Central memory CD8-positive, alpha-beta T cell (primary cell): Measurements from ENCODE around the gene AQP12B.
"Not testable (repeated sequence)": the region's sequence is repeated elsewhere in the genome, so short reads cannot be mapped to it uniquely, and the experiment has no call there.

ENCODE experiments used
- ATAC-seq: fragments of 150-1000 bp; cut with Tn5 transposase; replicated peaks from 2 replicates; pipeline ENCODE4 v1.10.0; 2022; ENCODE audit warnings: mild to moderate bottlenecking, moderate FRiP score, moderate number of reproducible peaks; ENCODE audit not compliant: poor library complexity, severe bottlenecking; ENCODE audit errors: extremely low read depth
- DNase-seq, 2 donors: peaks; one replicate each; pipeline ENCODE4 v3.0.0; 2021; ENCODE audit warnings: low spot score in 2 of 2
- H3K27ac Mint-ChIP-seq: one replicate; pipeline ENCODE4 v1.8.0; 2022; ENCODE audit warnings: low read depth, mild to moderate bottlenecking, moderate library complexity, mixed read lengths
- H3K27me3 Mint-ChIP-seq: one replicate; pipeline ENCODE4 v1.8.0; 2022; ENCODE audit warnings: mixed read lengths
- H3K36me3 Mint-ChIP-seq: one replicate; pipeline ENCODE4 v1.8.0; 2022; ENCODE audit warnings: mild to moderate bottlenecking, moderate library complexity, mixed read lengths; ENCODE audit not compliant: insufficient read depth
- H3K4me1 Mint-ChIP-seq: one replicate; pipeline ENCODE4 v1.8.0; 2022; ENCODE audit warnings: mixed read lengths
- H3K4me3 Mint-ChIP-seq: one replicate; pipeline ENCODE4 v1.8.0; 2022; ENCODE audit warnings: mild to moderate bottlenecking, moderate library complexity, mixed read lengths
- H3K9me3 Mint-ChIP-seq: one replicate; pipeline ENCODE4 v1.8.0; 2022; ENCODE audit warnings: mixed read lengths

The AQP12B gene

GRCh38 chr2:240678043-240678442 lies 4.6 kb downstream of the AQP12B start:
- H3K36me3 Mint-ChIP-seq, H3K9me3 Mint-ChIP-seq, DNase-seq, H3K27ac Mint-ChIP-seq, ATAC-seq, H3K4me1 Mint-ChIP-seq, H3K27me3 Mint-ChIP-seq, H3K4me3 Mint-ChIP-seq: not testable (repeated sequence)

- not testable (repeated sequence) for H3K36me3 Mint-ChIP-seq, DNase-seq, H3K4me1 Mint-ChIP-seq, H3K9me3 Mint-ChIP-seq, H3K27me3 Mint-ChIP-seq, H3K27ac Mint-ChIP-seq, ATAC-seq, H3K4me3 Mint-ChIP-seq
These were observed 7.3 kb downstream of the AQP12B start for GRCh38 chr2:240675345-240675744.

- DNase-seq, H3K4me3 Mint-ChIP-seq, H3K27me3 Mint-ChIP-seq, ATAC-seq, H3K4me1 Mint-ChIP-seq, H3K9me3 Mint-ChIP-seq, H3K36me3 Mint-ChIP-seq: not testable (repeated sequence)
- peak overlapping the region; percentile 39 for H3K27ac Mint-ChIP-seq
These were observed 8.1 kb downstream of the AQP12B start for GRCh38 chr2:240674461-240675184.

GRCh38 chr2:240672701-240673190 lies 9.9 kb downstream of the AQP12B start:
- DNase-seq = no peak
- no peaks in the 10 kb centered on the region for H3K9me3 Mint-ChIP-seq
- no peaks in the 10 kb centered on the region for H3K4me1 Mint-ChIP-seq
- no peak overlapping the region for H3K4me3 Mint-ChIP-seq
- no peaks in the 10 kb centered on the region for H3K36me3 Mint-ChIP-seq
- H3K27ac Mint-ChIP-seq = no peak overlapping the region
- no peak for ATAC-seq
- H3K27me3 Mint-ChIP-seq = peaks cover 10% of the 10 kb centered on the region

- ATAC-seq (no peak), DNase-seq (no peak)
- no peaks in the 10 kb centered on the region for H3K9me3 Mint-ChIP-seq
- no peaks in the 10 kb centered on the region for H3K4me1 Mint-ChIP-seq
- H3K27me3 Mint-ChIP-seq = peaks cover 14% of the 10 kb centered on the region
- H3K36me3 Mint-ChIP-seq = no peaks in the 10 kb centered on the region
- no peak overlapping the region for H3K4me3 Mint-ChIP-seq
- no peak overlapping the region for H3K27ac Mint-ChIP-seq
These were observed 10.5 kb downstream of the AQP12B start for GRCh38 chr2:240672076-240672700.

GRCh38 chr2:240670950-240671349 lies 11.7 kb downstream of the AQP12B start:
- Mint-ChIP-seq H3K36me3 (no peaks in the 10 kb centered on the region), H3K4me1 (no peaks in the 10 kb centered on the region), H3K27me3 (peaks cover 27% of the 10 kb centered on the region), H3K9me3 (no peaks in the 10 kb centered on the region), H3K4me3 (no peak overlapping the region), H3K27ac (no peak overlapping the region)
- no peak for ATAC-seq
- no peak for DNase-seq

- no peak for DNase-seq
- Mint-ChIP-seq H3K36me3 (no peaks in the 10 kb centered on the region), H3K4me1 (no peaks in the 10 kb centered on the region), H3K27me3 (peaks cover 32% of the 10 kb centered on the region), H3K9me3 (no peaks in the 10 kb centered on the region), H3K4me3 (no peak overlapping the region), H3K27ac (no peak overlapping the region)
- ATAC-seq = no peak
These were observed 12.3 kb downstream of the AQP12B start for GRCh38 chr2:240670402-240670801.

- ATAC-seq = no peak
- Mint-ChIP-seq H3K36me3 (no peaks in the 10 kb centered on the region), H3K27me3 (peaks cover 38% of the 10 kb centered on the region), H3K27ac (no peak overlapping the region), H3K4me3 (no peak overlapping the region), H3K9me3 (no peaks in the 10 kb centered on the region), H3K4me1 (no peaks in the 10 kb centered on the region)
- no peak for DNase-seq
These were observed 18.1 kb downstream of the AQP12B start for GRCh38 chr2:240664622-240665021.

- H3K9me3 Mint-ChIP-seq = no peaks in the 10 kb centered on the region
- no peaks in the 10 kb centered on the region for H3K4me1 Mint-ChIP-seq
- DNase-seq (no peak), ATAC-seq (no peak)
- H3K27ac Mint-ChIP-seq = no peak overlapping the region
- H3K27me3 Mint-ChIP-seq = peaks cover 38% of the 10 kb centered on the region
- no peak overlapping the region for H3K4me3 Mint-ChIP-seq
- no peaks in the 10 kb centered on the region for H3K36me3 Mint-ChIP-seq
These were observed 19.0 kb downstream of the AQP12B start for GRCh38 chr2:240663546-240664190.

- ATAC-seq (no peak), DNase-seq (no peak)
- Mint-ChIP-seq H3K27me3 (peaks cover 38% of the 10 kb centered on the region), H3K27ac (no peak overlapping the region), H3K4me3 (no peak overlapping the region), H3K9me3 (no peaks in the 10 kb centered on the region), H3K4me1 (no peaks in the 10 kb centered on the region), H3K36me3 (no peaks in the 10 kb centered on the region)
These were observed 20.0 kb downstream of the AQP12B start for GRCh38 chr2:240662681-240663080.

- not testable (repeated sequence) for H3K36me3 Mint-ChIP-seq, DNase-seq, ATAC-seq, H3K27ac Mint-ChIP-seq, H3K4me3 Mint-ChIP-seq, H3K9me3 Mint-ChIP-seq
- H3K27me3 Mint-ChIP-seq = peaks cover 14% of the 10 kb centered on the region
- peaks cover 12% of the 10 kb centered on the region for H3K4me1 Mint-ChIP-seq
These were observed 22.8 kb downstream of the AQP12B start for GRCh38 chr2:240659883-240660282.

- no peak overlapping the region for H3K27ac Mint-ChIP-seq
These were observed 26.5 kb downstream of the AQP12B start for GRCh38 chr2:240655931-240656886.

More at GRCh38 chr2:240655931-240656886, 26.5 kb downstream of the AQP12B start:
- H3K4me3 Mint-ChIP-seq = no peak overlapping the region
- H3K27me3 Mint-ChIP-seq = peaks cover 13% of the 10 kb centered on the region
- DNase-seq = no peak
- peak; percentile 81 for ATAC-seq
- peaks cover 2% of the 10 kb centered on the region for H3K36me3 Mint-ChIP-seq
- H3K4me1 Mint-ChIP-seq = peaks cover 18% of the 10 kb centered on the region
- H3K9me3 Mint-ChIP-seq = no peaks in the 10 kb centered on the region
